Omental fat pad (tissue), 4 donors: Measurements from ENCODE around the gene TTLL9. TPM values are rescaled to one million over a fixed set of nuclear protein-coding genes. Genes with fewer than 3 reads are reported as not detected.
A peak's percentile ranks its signal among the peaks of the same experiment; 100 is the strongest.

Experiments used
- ATAC-seq: fragments of 150-250 bp; one replicate; pipeline ENCODE4 v1.9.1; 2016; ENCODE audit warnings: mild to moderate bottlenecking, moderate library complexity; ENCODE audit not compliant: low FRiP score
- DNase-seq: peaks from one replicate; pipeline ENCODE4 v3.0.0-alpha.2; 2019; ENCODE audit warnings: low spot score
- CTCF ChIP-seq, 3 donors: fragments of 450-650 bp; IDR thresholded peaks; one replicate each; pipeline ENCODE4 v1.5.1; 2016 to 2017; ENCODE audit warnings: antibody characterized with exemption in 3 of 3, mild to moderate bottlenecking in 3 of 3, moderate library complexity in 2 of 3
- total RNA-seq, 4 donors: library from RNA; depleted of rRNA; stranded (reverse); fragments of >200 nt; gene quantifications; one replicate each; pipeline ENCODE4 v1.1.0, GENCODE V29; 2016

The TTLL9 gene
- total RNA-seq, 4 donors from 2014 or later, result 0.24 to 1.4 (median 0.28) TPM

- no peak for TF ChIP-seq CTCF (IDR thresholded peaks at IDR 0.05)
- DNase-seq (no peak), ATAC-seq (no peak)
These were observed 11.5 kb downstream of the TTLL9 start for GRCh38 chr20:31881945-31882344.

GRCh38 chr20:31883829-31884228 is 13.4 kb downstream of the TTLL9 start:
- DNase-seq (no peak), ATAC-seq (no peak)
- no peak for TF ChIP-seq CTCF (IDR thresholded peaks at IDR 0.05)

GRCh38 chr20:31890646-31891045 is 20.2 kb downstream of the TTLL9 start:
- no peak for ATAC-seq

GRCh38 chr20:31894980-31895675 is 24.7 kb downstream of the TTLL9 start:
- TF ChIP-seq CTCF (IDR thresholded peaks at IDR 0.05), result no peak
- DNase-seq (no peak), ATAC-seq (peak; percentile 80)

More at GRCh38 chr20:31890646-31891045, 20.2 kb downstream of the TTLL9 start:
- TF ChIP-seq CTCF (IDR thresholded peaks at IDR 0.05), result no peak
- DNase-seq, result no peak

- no peak for DNase-seq
- TF ChIP-seq CTCF (IDR thresholded peaks at IDR 0.05), result no peak
- no peak for ATAC-seq
These were observed 25.6 kb downstream of the TTLL9 start for GRCh38 chr20:31896049-31896448.

GRCh38 chr20:31897541-31897940 is 27.1 kb downstream of the TTLL9 start:
- DNase-seq (no peak), ATAC-seq (no peak)
- TF ChIP-seq CTCF (IDR thresholded peaks at IDR 0.05), result no peak

- TF ChIP-seq CTCF (IDR thresholded peaks at IDR 0.05), result no peak
- DNase-seq, result no peak
- no peak for ATAC-seq
These were observed 31.2 kb downstream of the TTLL9 start for GRCh38 chr20:31901615-31902014.
